Stimulated activated CD4-positive, alpha-beta T cell treated with anti-CD3 and anti-CD28 coated beads, Interleukin-12 subunit alpha, Interleukin-12 subunit beta, amount 100 ng/mL, for 24 hours (primary cell): ENCODE results near the gene FBXO41.

Source experiments
- DNase-seq, 2 experiments: peaks; one replicate each; pipeline ENCODE4 v3.0.0-alpha.2; 2020; ENCODE audit warnings: low read depth in 2 of 2

Gene FBXO41

GRCh38 chr2:73246850-73247249 is 37.4 kb downstream of the FBXO41 start:
- DNase-seq = no peak

- DNase-seq = no peak
Measured at GRCh38 chr2:73244580-73244979, 39.7 kb downstream of the FBXO41 start.

GRCh38 chr2:73243884-73244570 is 40.3 kb downstream of the FBXO41 start:
- DNase-seq = no peak

GRCh38 chr2:73239776-73240175 is 44.5 kb downstream of the FBXO41 start:
- no peak for DNase-seq

- DNase-seq = no peak
Measured at GRCh38 chr2:73238976-73239375, 45.3 kb downstream of the FBXO41 start.

- no peak for DNase-seq
Measured at GRCh38 chr2:73238149-73238548, 46.1 kb downstream of the FBXO41 start.

- DNase-seq = no peak
Measured at GRCh38 chr2:73237168-73237567, 47.1 kb downstream of the FBXO41 start.

GRCh38 chr2:73235315-73236028 is 48.8 kb downstream of the FBXO41 start:
- no peak for DNase-seq

- peak; percentile 76 for DNase-seq
Measured at GRCh38 chr2:73233932-73234832, 50.1 kb downstream of the FBXO41 start, which contains the start of gene CCT7. Gene CCT7, plus strand, starts transcription at chr2:73234308. Its CDS starts 71 bp downstream, at chr2:73234379.

GRCh38 chr2:73233154-73233931 is 50.9 kb downstream of the FBXO41 start, which contains the start of gene PRADC1:
Gene PRADC1, minus strand, starts transcription at chr2:73233239. Its CDS starts 79 bp downstream, at chr2:73233160.
- DNase-seq = peak; percentile 89

- peak in 1 of 2 experiments; percentile 17 for DNase-seq
Measured at GRCh38 chr2:73232403-73233153, 51.7 kb downstream of the FBXO41 start.

- no peak for DNase-seq
Measured at GRCh38 chr2:73228631-73229030, 55.6 kb downstream of the FBXO41 start.

- no peak for DNase-seq
Measured at GRCh38 chr2:73227086-73227485, 57.2 kb downstream of the FBXO41 start.

- DNase-seq = no peak
Measured at GRCh38 chr2:73225513-73226360, 58.5 kb downstream of the FBXO41 start.

- no peak for DNase-seq
Measured at GRCh38 chr2:73223821-73224220, 60.5 kb downstream of the FBXO41 start.

GRCh38 chr2:73218298-73218697 is 66.0 kb downstream of the FBXO41 start:
- no peak for DNase-seq

- no peak for DNase-seq
Measured at GRCh38 chr2:73217826-73218225, 66.5 kb downstream of the FBXO41 start.

- DNase-seq = no peak
Measured at GRCh38 chr2:73217160-73217559, 67.1 kb downstream of the FBXO41 start.

GRCh38 chr2:73215254-73215653 is 69.0 kb downstream of the FBXO41 start:
- no peak for DNase-seq
